Stimulated activated CD8-positive, alpha-beta memory T cell treated with anti-CD3 and anti-CD28 coated beads, Interleukin-7, amount 100 ng/mL, for 1 hour (primary cell): ENCODE data around the gene EVX2.

Experiments
- DNase-seq, 2 donors: peaks; one replicate each; pipeline ENCODE4 v3.0.0-alpha.2; 2020; ENCODE audit warnings: low read depth in 2 of 2

EVX2 gene

GRCh38 chr2:176082824-176083751, 674 bp downstream of the EVX2 start:
- no peak for DNase-seq

- DNase-seq, result no peak
Observed at GRCh38 chr2:176082525-176082823, 1.3 kb downstream of the EVX2 start.

GRCh38 chr2:176081837-176082524, 1.8 kb downstream of the EVX2 start:
- DNase-seq, result no peak

- DNase-seq, result no peak
Observed at GRCh38 chr2:176081376-176081836, 2.4 kb downstream of the EVX2 start.

- no peak for DNase-seq
Observed at GRCh38 chr2:176080540-176081375, 3.0 kb downstream of the EVX2 start.

- DNase-seq, result no peak
Observed at GRCh38 chr2:176079831-176080539, 3.8 kb downstream of the EVX2 start.

- no peak for DNase-seq
Observed at GRCh38 chr2:176079285-176079830, 4.4 kb downstream of the EVX2 start.

GRCh38 chr2:176078541-176079284, 5.0 kb downstream of the EVX2 start:
- no peak for DNase-seq

GRCh38 chr2:176076796-176077195, 7.0 kb downstream of the EVX2 start:
- DNase-seq, result no peak

- no peak for DNase-seq
Observed at GRCh38 chr2:176076063-176076462, 7.7 kb downstream of the EVX2 start.

- no peak for DNase-seq
Observed at GRCh38 chr2:176075481-176075880, 8.3 kb downstream of the EVX2 start.

- no peak for DNase-seq
Observed at GRCh38 chr2:176074919-176075425, 8.8 kb downstream of the EVX2 start.

GRCh38 chr2:176072951-176073904, 10.5 kb downstream of the EVX2 start:
- no peak for DNase-seq

GRCh38 chr2:176072292-176072669, 11.5 kb downstream of the EVX2 start:
- no peak for DNase-seq

GRCh38 chr2:176071330-176072291, 12.2 kb downstream of the EVX2 start:
- no peak for DNase-seq

- no peak for DNase-seq
Observed at GRCh38 chr2:176068419-176068832, 15.3 kb downstream of the EVX2 start.

GRCh38 chr2:176067589-176068418, 16.0 kb downstream of the EVX2 start:
- no peak for DNase-seq
